Measurements from ENCODE around the gene MICAL3. TPM values are rescaled to one million over a fixed set of nuclear protein-coding genes. Genes with fewer than 3 reads are reported as not detected.
A peak's percentile ranks its signal among the peaks of the same experiment; 100 is the strongest.

The MICAL3 gene
- total RNA-seq, 1 donor from 2014 or later, result 23.4 TPM

DNA sequence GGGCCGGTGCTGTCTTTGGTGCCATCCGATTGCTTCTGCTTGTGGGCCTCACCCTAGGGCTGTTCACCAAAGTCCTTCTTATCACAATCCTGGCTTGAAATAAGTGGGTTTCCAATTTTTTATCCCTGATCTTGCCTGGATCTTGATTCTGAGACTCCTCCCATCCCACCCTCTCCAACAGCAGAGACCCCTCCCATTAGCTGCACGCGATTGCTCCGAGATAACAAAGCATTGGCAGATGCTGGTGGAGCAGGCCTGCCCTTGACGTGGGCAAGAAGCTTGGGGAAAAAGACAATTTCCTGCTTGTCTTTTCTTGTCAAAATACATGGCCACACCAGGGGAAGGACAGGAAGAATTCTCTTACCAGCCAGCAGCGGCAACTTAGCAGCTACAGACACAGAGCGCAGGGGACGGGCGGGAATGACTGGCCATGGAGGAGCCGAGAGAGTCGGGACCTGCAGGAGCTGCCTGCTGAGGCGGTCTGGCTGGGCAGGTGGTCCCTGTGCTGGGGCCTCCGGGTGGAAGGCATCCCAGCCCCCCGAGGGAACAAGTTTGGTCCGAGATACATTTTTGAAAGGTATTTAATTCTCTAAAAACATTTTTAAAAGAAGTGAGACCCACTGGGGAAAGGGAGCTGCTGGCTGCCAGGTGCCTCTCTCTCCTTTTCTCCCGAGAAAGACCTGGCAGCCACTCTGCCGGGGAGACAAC, 240.4 kb downstream of the MICAL3 start:
- no peak for DNase-seq (ENCODE audit: low read depth)

DNA sequence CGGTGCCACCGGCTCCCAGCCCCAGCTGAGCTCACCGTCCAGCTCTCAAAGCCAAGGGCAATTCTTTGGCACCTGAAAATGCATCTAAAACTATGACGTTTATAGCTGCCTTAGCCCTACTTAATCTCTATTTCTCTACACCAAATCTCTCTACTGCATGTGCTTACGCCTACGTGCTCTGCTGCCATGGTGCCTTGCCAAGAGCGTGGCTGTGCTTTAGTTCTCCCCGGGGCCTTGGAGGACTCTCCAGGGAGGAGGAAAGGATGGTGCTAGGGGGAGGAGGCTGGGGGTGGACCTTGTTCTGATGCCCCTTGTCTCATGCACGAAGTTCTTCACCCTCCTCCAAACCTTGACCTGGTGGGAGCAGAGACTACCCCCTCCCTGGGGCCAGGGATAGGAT, 241.0 kb downstream of the MICAL3 start:
- no peak for DNase-seq (ENCODE audit: low read depth)

DNA sequence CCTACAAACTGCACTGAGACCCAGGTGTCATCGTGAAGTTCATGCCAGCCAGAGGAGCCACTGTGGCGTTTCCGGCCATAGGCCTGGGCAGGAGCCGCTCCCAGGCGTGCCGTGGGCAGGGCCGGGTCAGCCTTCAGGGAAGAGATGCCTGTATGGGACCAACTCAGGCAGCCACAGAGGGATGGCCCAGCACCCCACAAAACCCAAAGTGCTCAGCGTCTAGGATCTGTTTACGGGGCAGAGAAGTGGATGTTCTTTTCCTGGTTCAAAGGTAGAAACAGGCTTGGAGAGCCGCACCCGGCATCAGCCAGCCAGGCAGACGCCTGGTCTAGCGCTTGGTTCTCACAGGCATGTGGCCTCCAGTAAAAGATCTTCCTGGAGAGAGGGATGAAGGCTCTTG, 241.7 kb downstream of the MICAL3 start:
- DNase-seq (ENCODE audit: low read depth), result no peak

DNA sequence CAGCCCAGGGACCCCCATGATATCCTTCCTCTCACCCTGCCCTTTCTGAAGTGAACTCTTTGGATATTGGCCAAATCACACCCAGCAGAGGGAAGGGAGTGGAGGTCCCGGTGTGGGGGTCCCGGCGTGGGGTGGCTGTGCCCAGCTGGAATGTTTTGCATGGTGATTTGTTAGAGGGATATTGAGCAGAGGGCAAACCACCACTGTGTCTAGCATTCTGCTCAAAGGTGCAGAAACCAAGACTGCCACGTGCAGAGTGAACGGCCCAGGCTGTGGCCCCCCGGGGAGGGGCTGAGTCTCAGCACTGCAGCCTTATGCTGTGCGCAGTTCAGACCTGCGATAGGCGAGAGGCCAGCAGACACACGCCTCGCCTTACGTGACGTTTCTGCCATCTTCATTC, 242.2 kb downstream of the MICAL3 start:
- no peak for DNase-seq (ENCODE audit: low read depth)

DNA sequence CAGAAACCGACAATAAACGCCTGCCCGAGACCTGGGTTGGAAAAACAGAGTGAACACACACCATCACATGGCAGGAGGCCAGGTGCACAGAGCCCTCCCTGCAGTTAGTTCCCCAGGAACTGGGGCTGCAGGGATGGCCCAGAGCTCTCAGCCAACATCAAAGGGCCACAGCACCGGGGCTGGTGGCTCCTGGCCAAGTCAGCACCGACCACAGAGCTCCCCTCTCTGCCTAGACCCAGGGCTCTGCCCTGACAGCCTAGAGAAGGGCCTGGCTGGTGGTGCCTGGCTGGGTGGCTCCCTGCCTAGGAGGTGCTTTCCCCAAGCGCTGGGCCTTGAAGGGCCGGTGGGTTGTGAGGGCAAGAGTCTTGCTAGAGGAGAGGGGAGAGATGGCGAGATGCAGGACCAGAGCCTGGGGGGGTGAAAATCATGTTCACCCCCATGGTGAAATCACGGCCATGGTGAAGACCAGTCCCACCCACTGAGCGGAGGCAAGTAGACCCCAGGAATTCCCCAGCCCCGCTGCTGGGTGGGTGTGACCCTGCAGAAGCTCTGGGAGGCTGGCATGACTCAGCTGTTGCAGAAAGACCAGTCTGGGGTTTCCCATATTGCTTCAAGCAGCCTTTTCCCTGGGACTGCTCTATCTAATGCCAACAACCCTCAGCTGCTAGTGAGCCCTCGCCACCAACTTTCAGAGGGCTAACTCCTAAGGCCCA, 242.9 kb downstream of the MICAL3 start:
- peak; percentile 90 for DNase-seq (ENCODE audit: low read depth)

DNA sequence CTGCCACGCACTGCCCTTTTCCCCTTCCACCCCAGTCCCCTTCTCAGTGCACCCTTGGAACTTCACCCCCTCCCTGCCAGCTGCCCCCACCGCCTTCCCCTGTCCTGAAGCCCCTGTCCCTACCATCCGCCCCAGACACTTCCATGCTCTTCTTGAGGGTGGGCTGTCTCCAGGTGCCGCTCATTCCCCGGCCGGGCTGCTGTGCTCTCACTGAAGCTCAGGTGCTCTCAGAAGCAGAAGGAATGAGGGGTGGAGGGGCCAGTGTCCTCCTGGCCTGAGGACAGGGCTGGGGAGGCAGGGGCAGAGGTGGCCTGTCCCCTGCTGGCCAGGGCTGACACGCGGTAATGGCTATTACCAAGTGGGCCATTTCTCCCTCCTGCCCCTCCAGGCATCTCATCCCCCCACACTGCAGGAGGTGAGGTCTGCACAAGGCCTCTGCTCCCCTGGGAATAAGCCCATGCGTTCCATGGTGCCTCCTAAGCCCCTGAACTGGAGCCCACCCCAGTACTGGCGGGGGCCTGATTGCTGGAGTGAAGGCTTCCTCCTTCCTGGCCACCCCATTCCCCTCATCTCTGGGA, 243.5 kb downstream of the MICAL3 start:
- DNase-seq (ENCODE audit: low read depth), result no peak

DNA sequence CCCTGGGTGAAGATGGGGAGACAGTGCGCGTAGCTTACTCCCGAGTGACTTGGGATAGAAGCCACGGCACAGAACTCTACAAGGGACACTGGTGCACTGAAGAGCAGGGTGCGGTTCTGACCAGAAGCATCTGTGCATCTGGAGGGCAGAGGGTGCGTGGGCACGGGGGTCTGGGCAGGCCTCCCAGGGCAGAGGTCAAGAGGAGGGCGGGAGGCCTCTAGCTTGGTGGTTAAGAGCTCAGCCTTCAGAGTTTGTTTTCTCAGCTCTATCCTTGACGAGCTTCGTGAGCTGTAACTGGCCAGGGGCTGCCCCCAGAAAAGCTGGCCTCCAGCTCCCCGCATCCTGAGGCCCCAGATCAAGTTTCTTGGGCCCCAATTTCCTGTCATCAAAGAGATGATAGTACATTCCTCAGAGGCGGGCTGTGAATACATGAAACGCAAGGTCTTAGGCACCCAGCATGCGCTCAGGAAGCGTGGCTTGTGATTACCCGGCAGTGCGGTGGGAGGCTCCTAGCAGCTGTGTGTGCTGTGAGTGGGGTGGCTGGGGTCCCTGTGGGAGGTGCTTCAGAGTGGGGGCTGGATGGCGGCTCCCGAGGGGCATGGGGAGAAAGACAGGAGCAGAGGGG, 244.1 kb downstream of the MICAL3 start:
- no peak for DNase-seq (ENCODE audit: low read depth)

DNA sequence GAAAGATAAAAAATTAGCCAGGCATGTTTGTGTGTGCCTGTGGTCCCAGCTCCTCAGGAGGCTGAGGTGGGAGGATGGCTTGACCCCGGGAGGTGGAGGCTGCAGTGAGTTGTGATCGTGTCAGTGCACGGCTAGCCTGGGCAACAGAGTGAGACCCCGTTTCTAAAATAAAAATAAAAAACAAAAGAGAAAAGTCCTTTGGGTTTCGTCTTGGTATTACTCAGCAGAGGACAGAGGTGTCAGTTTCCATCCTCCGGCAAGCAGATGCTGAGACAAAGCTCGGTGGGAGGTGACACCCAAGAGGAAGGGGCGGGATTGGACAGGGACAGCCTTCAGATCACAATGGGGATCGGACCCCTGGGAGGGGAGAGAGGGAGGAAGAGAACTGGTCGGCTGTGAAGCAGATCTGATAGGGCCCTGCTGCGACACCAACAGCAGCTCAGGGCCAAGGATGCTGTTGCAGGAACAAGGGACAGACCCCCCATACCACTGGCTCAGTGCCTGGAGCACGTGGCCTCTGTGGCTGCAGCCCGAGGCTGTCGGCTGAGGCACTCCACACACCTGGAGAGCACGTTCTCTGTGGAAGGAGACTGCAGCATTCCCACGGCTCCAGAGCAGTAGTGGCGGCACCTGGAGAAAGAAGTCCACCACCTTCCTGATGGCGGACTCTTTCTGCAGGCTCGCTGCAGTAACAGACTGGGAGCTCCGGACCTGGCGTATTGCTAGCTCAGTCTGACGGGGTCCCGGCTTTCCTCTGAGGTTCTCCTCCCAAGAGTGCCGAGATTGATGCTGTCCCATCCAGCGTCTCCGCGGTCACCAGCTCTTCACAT, 244.9 kb downstream of the MICAL3 start:
- DNase-seq (ENCODE audit: low read depth), result no peak

DNA sequence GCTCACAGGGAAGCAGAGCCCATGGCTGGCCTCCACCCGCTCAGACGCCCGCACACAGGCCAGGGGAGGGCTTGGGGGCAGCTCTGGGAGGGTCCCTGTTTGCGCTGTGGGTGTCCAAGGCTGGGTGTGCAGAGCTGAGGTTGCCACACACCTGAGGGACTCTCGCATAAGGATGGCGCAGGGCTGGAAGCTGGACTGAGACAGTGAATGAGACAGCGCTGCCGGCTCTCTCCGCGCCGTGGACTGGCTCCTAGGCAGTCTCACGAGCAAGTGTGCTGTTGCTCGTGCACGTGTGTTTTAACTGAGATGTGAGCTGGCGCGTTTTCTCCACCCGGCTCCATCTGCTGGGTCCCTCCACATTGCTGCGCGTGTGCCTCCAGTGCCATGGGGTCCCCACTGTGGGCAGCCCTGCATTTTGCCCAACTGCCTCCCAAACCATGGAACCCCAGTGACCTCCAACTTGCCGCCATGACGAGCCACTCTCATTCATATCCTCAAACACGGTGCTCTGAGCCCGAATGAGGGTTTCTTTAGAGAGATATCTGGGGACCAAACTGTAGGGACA, 245.9 kb downstream of the MICAL3 start:
- no peak for DNase-seq (ENCODE audit: low read depth)

DNA sequence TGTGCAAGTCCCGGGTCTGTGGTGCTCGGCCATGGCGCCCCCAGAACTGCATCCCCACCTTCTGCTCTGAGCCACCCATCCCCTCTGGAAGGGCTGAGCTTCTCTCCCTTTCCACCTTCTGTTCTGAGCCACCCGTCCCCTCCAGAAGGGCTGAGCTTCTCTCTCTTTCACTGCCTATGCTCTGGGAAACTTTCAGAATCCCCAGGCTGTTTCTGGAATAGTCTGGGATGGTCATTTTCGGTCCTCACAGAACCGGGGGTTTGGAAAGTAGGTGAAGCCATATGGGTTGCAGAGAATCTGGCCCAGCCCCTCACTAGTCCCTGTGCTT, 246.7 kb downstream of the MICAL3 start:
- no peak for DNase-seq (ENCODE audit: low read depth)

DNA sequence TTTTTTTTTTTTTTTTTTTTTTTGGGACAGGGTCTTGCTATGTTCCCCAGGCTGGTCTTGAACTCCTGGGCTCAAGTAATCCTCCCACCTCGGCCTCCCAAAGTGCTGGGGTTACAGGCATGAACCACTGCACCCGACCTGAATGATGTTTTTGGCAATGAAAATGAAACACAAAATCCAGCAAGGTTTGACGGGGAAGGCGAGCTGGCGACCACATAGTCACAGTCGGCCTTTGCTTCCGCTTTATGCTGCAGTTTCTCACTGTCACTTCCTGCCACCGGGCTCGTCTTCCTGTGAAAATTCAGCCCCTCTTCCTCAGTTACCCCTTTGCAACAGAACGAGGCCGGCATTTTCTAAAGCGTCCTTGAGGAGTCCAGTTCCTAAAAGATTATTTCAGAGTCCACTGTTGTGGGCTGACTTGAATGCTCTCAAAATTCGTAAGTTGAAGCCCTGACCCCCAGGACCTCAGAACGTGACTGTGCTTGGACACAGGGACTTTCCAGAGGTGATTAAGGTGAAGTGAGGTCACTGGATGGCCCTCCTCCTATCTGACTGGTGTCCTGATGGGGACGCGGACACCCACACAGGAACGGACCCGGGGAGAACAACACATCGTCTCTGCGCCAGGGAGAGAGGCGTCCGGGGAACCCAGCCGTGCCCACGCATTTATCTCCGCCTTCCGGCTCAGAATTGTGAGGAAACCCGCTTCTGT, 247.2 kb downstream of the MICAL3 start:
- DNase-seq (ENCODE audit: low read depth), result no peak

DNA sequence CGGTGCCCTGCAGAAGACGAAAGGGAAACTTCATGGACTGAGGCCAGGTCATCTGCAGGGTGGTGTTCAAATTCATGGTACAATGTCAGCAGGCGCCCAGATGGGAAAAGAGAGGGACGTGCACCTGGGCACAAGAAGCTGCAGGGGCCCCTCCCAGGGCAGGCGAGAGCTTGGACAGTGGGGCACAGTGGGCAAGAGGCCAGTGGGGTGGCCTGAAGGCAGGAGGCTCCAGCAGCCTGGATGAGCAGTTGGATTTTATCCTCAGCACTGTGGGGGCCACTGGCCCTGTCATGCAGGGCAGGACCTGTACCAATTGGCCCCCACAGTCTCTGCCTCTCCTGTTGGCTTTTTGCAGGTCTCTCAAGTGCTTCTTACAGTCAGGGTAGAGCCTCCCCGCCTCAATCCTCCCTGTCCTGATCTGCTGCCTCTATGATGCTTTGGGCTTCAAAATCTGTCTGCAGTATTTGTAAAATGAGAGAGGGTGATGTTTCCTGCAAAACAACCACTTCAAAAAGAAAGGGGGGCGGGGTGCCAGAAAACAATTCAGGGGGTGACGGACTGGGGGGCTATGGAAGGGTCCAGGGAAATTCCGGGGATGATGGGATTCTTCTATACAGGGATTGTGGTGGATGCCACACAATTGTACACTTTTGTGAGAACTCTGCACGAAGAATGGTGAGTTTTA, 248.4 kb downstream of the MICAL3 start:
- DNase-seq (ENCODE audit: low read depth), result no peak

DNA sequence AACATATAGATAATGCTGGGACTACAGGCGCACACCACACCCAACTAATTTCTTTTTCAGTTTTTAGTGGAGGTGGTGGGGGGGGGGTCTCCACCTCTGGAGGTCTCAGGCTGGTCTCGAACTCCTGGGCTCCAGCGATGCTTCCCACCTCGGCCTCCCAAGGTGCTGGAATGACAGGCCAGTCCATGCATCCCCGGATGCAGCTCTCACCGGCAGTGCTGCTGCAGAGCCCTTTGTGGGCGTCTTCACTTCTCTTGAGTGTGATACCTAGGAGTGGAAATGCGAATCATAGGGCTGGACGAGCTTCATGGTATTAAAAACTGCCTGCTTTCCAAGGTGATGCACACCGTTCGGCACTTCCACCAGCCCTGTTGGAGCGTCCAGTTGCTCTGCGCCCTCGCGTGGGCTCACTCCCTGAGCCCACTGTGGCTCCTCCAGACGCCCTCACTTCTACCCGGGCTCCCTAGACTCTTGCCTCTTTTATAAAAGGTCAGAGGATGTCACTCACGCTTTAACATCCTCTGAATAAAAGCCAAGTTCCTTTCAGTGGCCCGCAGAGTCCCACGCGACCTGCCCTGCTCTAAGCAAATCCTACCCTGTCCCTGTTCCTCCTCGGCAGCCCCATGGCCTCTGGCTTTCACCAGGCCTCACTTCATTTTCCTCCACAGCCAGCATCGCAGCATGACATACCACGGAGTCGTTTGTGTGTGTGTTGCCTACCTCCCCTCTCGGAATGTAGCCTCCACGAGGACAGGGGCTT, 249.3 kb downstream of the MICAL3 start:
- DNase-seq (ENCODE audit: low read depth), result no peak

DNA sequence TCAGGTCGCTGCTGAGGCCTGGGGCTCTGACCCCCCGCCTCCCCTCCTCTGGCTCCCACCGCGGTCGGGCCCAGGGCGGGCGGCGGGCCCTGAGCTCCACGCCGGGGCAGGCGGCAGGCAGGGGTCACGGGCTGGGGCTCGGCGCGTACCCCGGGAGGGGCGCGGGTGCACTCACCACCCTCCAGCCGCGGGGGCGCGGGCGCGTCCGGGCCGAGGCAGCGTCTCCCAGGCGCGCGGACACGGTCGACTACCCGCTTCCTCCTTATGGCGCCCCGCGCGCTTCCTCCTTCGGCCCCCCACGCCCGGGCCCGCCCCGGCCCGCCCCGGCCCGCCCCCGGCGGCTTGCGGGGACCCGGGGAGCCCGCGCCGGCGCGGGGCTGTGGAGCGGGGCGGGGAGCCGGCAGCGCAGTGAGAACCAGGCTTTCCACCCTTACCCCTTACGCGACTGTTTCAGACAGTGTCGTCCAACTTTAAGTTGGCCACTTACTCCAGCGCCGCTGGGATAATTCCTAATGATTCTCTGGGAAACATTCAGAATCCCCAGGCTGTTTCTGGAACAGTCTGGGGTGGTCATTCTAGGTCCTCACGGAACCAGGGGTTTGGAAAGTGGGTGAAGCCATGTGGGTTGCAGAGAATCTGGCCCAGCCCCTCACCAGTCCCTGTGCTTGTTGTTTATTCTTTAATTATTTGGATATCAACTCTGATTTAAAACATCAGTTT, 250.0 kb downstream of the MICAL3 start, which contains the start of gene BID:
Gene BID, minus strand, starts transcription at position 264 of the 720 bp plus-strand sequence. CDS start 24,353 bp downstream, outside the sequence.
- DNase-seq (ENCODE audit: low read depth), result no peak

DNA sequence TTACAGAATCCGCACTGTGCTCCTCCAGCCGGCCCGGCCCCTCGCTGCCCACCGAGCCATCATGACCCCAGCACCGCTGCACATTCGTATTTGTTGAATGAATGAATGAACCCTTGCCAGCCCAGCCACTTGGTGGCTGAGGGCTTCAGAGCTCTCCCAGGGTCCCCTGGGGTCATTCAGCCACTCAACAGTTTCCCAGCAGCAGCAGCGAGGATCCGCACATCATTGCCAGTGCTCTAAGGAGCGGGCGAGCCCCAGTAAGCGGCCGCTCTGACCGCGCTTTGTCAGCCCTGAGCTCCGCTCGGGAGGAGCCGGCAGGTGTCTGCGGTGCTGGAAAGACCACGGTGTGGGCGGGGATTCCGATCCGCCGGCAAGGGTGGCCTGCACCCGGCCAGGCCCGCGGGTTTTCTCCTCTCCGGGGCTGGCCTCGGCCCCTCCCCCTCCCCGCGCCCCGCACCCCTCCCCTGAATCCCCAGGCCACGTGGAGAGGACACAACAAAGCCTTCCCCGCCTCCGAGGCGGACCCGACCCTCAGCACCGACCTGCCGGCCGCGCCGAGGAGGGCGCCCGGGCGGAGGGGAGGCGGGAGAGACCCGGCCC, 250.7 kb downstream of the MICAL3 start:
- peak; percentile 81 for DNase-seq (ENCODE audit: low read depth)

DNA sequence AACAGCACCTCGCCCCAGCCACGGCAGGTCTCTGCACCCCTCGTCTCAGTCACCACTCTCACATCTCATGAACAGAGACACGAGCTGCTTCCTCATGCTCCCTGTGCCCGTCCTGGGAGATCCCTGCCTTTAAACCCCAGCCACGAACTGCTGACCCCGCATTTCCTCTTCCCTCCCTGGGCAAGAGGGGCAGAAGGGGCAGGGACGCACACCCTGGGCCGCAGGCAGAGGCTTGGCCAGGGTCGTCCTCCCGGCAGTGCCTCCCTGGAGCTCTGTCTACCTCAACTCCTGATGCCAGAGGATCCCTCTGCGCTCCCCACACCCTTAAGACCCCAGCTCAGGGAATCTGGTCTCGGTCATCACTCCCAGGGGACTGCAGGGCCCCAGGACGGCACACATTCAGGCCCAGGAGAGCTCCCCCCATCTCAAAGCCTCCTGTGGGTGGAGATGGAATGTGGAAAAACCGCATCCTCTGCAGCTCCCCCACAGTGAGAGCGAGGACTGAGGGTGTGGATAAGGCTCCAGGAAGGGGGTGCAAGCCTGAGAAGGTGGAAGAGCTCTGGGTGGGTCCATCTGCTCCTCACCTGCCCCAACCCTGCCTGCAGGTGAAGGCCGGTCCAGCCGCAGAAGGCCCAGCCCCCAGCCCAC, 251.3 kb downstream of the MICAL3 start:
- peak; percentile 43 for DNase-seq (ENCODE audit: low read depth)

DNA sequence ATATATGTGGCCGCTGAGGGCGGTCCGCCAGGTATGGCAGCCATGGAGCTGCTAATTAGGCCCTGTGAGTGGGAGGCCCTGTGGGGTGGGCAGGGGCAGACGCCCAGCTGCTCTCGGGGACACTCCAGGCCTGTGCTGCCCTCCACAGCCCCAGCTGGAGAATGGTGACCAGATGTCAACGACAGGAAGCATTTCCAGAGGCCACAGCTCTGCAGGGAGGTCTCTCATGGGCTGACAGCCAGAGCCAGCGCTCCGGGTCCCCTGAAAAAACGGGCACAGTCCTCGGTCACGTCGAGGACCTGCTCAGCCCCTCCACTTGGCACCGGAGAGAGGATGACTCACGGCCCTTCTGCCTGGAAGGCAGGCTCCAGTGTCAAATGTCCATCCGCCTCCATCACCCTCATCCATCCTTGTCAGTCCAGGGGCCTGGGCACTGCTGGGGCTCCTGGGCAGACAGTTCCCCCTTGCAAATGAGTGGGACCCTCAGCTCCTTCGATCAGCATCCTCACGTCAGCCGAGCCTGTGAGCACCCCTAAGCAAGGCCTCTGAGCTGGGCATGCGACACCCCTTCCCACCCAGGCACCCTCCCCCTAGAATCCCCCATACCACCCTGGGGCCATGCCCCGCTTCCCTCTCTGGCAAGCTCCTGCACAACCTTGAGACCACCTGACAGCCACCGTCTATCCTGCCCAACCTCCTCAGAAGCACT, 252.0 kb downstream of the MICAL3 start:
- DNase-seq (ENCODE audit: low read depth), result peak; percentile 66
